OCI-LY7 (cell line): ENCODE results near the gene TAL1. TPM values are rescaled to one million over a fixed set of nuclear protein-coding genes. Genes with fewer than 3 reads are reported as not detected.

Experiments used
- BruUV-seq: library from RNA; stranded (reverse); fragments of 400-500 nt; replicated peaks from 2 replicates; lab custom pipeline; 2021; lab: Mats Ljungman, UMichigan
- CTCF ChIA-PET: fragments of 300-600 bp; sonication (Branson Sonifier 250); formaldehyde crosslinking; loops from one replicate; lab custom pipeline; 2022; ENCODE audit warnings: antibody characterized with exemption; ENCODE audit not compliant: unreplicated experiment; lab: Charles Lee
- POLR2A ChIA-PET: fragments of 300-600 bp; sonication (Branson Sonifier 250); formaldehyde crosslinking; loops from one replicate; lab custom pipeline; 2022; ENCODE audit warnings: antibody characterized with exemption; lab: Charles Lee
- DNase-seq: peaks from one replicate; pipeline ENCODE4 v3.0.0-alpha.2; 2015; ENCODE audit warnings: low spot score
- H2AFZ ChIP-seq: fragments of 200-600 bp; sonication (generic), shearing (Covaris generic); 2 replicates; pipeline ENCODE4 v1.6.1; 2014; ENCODE audit warnings: mild to moderate bottlenecking, antibody characterized with exemption, low read length, moderate library complexity
- H3K27ac ChIP-seq: fragments of 200-600 bp; sonication (generic); 2 replicates; pipeline ENCODE4 v1.5.1; 2014; ENCODE audit warnings: mixed run types, low read depth, mild to moderate bottlenecking, moderate library complexity, low read length, inconsistent platforms; ENCODE audit not compliant: poor library complexity, severe bottlenecking
- H3K36me3 ChIP-seq: fragments of 200-600 bp; sonication (generic); 2 replicates; pipeline ENCODE4 v1.6.1; 2014; ENCODE audit warnings: mild to moderate bottlenecking, antibody characterized with exemption, low read length, moderate library complexity, mixed read lengths; ENCODE audit not compliant: insufficient read depth
- H3K4me1 ChIP-seq: fragments of 200-600 bp; sonication (generic); 2 replicates; pipeline ENCODE4 v1.5.1; 2014; ENCODE audit warnings: mild to moderate bottlenecking, low read length; ENCODE audit not compliant: insufficient read depth, poor library complexity, severe bottlenecking
- H3K4me2 ChIP-seq: fragments of 200-600 bp; sonication (generic); 2 replicates; pipeline ENCODE4 v1.6.1; 2014; ENCODE audit warnings: mild to moderate bottlenecking, low read length
- H3K4me3 ChIP-seq: fragments of 200-600 bp; sonication (generic); 2 replicates; pipeline ENCODE4 v1.5.1; 2014; ENCODE audit warnings: mild to moderate bottlenecking, low read depth, low read length; ENCODE audit not compliant: poor library complexity, severe bottlenecking
- H3K79me2 ChIP-seq: fragments of 200-600 bp; sonication (generic); 2 replicates; pipeline ENCODE4 v1.6.1; 2016; ENCODE audit warnings: low read depth, mild to moderate bottlenecking, low read length, moderate library complexity, mixed read lengths; ENCODE audit not compliant: insufficient read depth
- H3K9me2 ChIP-seq: fragments of 200-600 bp; sonication (generic); 2 replicates; pipeline ENCODE4 v1.6.1; 2016; ENCODE audit warnings: mild to moderate bottlenecking, low read length, mixed read lengths; ENCODE audit not compliant: insufficient read depth
- H3K9me3 ChIP-seq: fragments of 200-600 bp; sonication (generic); 2 replicates; pipeline ENCODE4 v1.6.1; 2014; ENCODE audit warnings: mild to moderate bottlenecking, mixed run types, low read length, mixed read lengths
- H4K20me1 ChIP-seq: fragments of 200-600 bp; sonication (generic); 2 replicates; pipeline ENCODE4 v1.6.1; 2014; ENCODE audit warnings: mild to moderate bottlenecking, antibody characterized with exemption, low read length, moderate library complexity, mixed read lengths; ENCODE audit not compliant: insufficient read depth
- CTCF ChIP-seq: fragments of 200-600 bp; sonication (generic); conservative IDR thresholded peaks from 2 replicates; pipeline ENCODE4 v1.5.1; 2014; ENCODE audit warnings: mild to moderate bottlenecking, antibody characterized with exemption, low read length, moderate library complexity, mixed read lengths
- EZH2phosphoT487 ChIP-seq: fragments of 200-600 bp; sonication (generic); IDR thresholded peaks from 2 replicates; pipeline ENCODE4 v1.6.1; 2018; ENCODE audit warnings: low read depth, borderline replicate concordance, mild to moderate bottlenecking, mixed run types, antibody characterized with exemption, low read length, moderate library complexity, mixed read lengths
- intact Hi-C: fragments of 100-400 bp; cut with micrococcal nuclease; formaldehyde crosslinking; loops from one replicate; pipeline ENCODE4 v1.10.0; 2022; ENCODE audit not compliant: unreplicated experiment
- total RNA-seq, 2 experiments: library from RNA; depleted of rRNA in 1 of 2; stranded (reverse); fragments of >200 nt in 1 of 2; shearing (Covaris generic) in 1 of 2; gene quantifications; 2 replicates each; pipeline ENCODE4 v1.2.3, GENCODE V29; 2014 to 2022

The TAL1 gene
- total RNA-seq, 2 experiments from 2014 or later, result not detected

DNA sequence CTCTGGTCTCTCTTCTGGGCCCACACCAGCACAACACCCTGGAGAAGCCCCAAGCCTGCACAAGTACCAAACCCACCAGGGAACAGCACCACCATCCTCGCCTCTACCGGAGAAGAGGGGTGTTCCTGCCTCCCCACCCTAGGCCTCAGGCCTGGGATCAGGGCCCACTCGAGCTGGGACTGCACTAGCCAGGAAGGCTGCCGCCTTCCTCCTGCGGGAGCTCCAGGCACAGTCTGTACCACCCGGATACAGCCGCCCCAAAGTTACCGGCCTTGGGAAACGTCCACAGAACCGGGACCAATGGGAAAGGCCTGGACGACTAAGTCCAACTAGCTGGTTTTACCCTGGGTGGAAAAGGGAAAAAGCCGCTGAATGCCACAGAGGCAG is 3.4 kb downstream of the TAL1 start:
- H3K79me2 ChIP-seq, result no peaks in the 10 kb centered on the region
- no peak overlapping the region for H3K4me2 ChIP-seq
- intact Hi-C loops, result no loop called here
- no TSS peak for BruUV-seq
- no peak overlapping the region for H3K4me3 ChIP-seq
- no peaks in the 10 kb centered on the region for H3K4me1 ChIP-seq
- no peaks in the 10 kb centered on the region for H3K9me2 ChIP-seq
- H4K20me1 ChIP-seq, result no peaks in the 10 kb centered on the region
- H3K27ac ChIP-seq, result no peak overlapping the region
- H3K36me3 ChIP-seq, result no peaks in the 10 kb centered on the region
- no peak for DNase-seq
- ChIA-PET POLR2A (no interaction called here), CTCF (no interaction called here)
- TF ChIP-seq EZH2phosphoT487, result no peak
- no peak for TF ChIP-seq CTCF
- no peak overlapping the region for H2AFZ ChIP-seq
- H3K9me3 ChIP-seq, result no peaks in the 10 kb centered on the region

DNA sequence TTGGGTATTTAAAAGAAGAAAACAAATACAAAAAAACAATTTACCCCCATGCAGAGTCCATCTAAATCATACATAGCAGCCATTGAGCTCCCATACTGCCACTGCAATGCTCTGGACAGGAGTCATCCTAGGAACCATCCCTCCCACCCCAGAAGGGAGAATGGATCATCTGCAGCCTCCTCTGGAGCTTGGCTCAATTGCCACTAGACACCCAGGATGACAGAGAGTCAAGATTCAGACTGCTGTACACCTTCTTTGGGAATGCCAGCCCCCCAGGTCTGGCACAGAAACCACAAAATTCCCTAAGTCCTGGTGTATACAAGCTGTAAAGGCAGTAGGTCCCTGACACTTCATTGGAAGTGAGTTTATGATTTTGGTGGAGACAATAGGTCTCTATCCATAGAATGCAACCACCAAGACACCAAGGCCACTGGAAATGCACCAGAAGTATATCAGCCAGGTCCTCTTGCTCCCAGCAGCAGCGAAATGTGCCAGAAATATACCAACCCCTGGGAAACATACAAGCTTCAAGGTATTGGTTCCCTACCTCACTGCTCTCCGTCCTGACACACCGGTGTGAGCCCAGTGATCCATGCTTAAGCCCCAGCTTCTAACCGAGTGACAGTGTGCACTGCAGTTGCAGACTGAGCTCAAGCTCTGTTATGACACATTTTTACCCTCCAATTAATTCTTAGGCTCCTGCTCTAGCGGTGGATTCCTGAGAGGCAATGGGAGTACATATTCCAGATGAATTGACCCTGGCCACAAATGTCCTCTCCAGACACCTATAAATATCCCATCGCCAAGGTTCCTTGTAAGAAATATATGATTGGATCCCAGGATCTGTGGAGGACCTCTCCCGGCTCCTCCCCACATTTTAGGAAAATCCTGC is 4.4 kb downstream of the TAL1 start:
- Histone ChIP-seq H3K4me3 (no peak overlapping the region), H3K9me3 (no peaks in the 10 kb centered on the region), H3K4me1 (no peaks in the 10 kb centered on the region), H3K79me2 (no peaks in the 10 kb centered on the region), H2AFZ (no peak overlapping the region), H4K20me1 (no peaks in the 10 kb centered on the region), H3K36me3 (no peaks in the 10 kb centered on the region), H3K4me2 (no peak overlapping the region), H3K9me2 (no peaks in the 10 kb centered on the region), H3K27ac (no peak overlapping the region)
- no TSS peak for BruUV-seq
- no peak for DNase-seq
- ChIA-PET POLR2A (interaction anchor here (0.6 kb wide), 1 partner anchor 185 kb away, joined by 3 read pairs; no protein-coding TSS in a partner anchor), CTCF (no interaction called here)
- TF ChIP-seq CTCF, result no peak
- TF ChIP-seq EZH2phosphoT487, result no peak
- intact Hi-C loops, result no loop called here

DNA sequence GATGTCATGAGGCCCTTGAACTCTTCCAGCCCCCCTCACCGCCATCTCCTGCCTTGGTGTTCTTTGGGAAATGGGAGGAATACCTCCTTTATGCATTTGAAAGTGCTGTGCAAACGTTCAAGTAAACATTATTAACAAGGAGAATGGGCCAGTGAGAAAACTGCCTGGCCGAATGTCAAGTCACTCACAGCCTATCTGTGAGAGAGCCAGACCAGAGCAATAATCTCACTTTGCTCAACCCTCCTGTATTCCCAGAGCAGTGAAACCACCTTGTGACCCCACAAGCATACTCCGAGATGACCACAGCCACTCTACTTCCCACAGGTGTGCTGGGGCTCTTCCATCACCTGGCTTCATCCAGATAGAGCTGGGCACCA is 5.2 kb downstream of the TAL1 start:
- intact Hi-C loops, result no loop called here
- ChIA-PET POLR2A (no interaction called here), CTCF (no interaction called here)
- no peak overlapping the region for H3K4me3 ChIP-seq
- H3K4me2 ChIP-seq, result no peak overlapping the region
- H3K79me2 ChIP-seq, result no peaks in the 10 kb centered on the region
- H3K36me3 ChIP-seq, result no peaks in the 10 kb centered on the region
- no peaks in the 10 kb centered on the region for H4K20me1 ChIP-seq
- no peak for DNase-seq
- H2AFZ ChIP-seq, result no peak overlapping the region
- no peaks in the 10 kb centered on the region for H3K9me3 ChIP-seq
- no peak for TF ChIP-seq CTCF
- TF ChIP-seq EZH2phosphoT487, result no peak
- BruUV-seq, result no TSS peak
- H3K27ac ChIP-seq, result no peak overlapping the region
- H3K4me1 ChIP-seq, result no peaks in the 10 kb centered on the region
- H3K9me2 ChIP-seq, result no peaks in the 10 kb centered on the region
